Upper lobe of left lung (tissue), 6 donors: Measurements from ENCODE around the gene SEMA7A. TPM values are rescaled to one million over a fixed set of nuclear protein-coding genes. Genes with fewer than 3 reads are reported as not detected.

Experiments
- ATAC-seq, 2 donors: fragments of 200-7000 bp; cut with Tn5 transposase; one replicate each; pipeline ENCODE4 v1.9.1; 2022; ENCODE audit warnings: mild to moderate bottlenecking in 2 of 2, moderate library complexity in 2 of 2; ENCODE audit not compliant: low FRiP score in 2 of 2
- DNase-seq, 2 donors: peaks; one replicate each; pipeline ENCODE4 v3.0.0-alpha.2; 2019 to 2020
- H3K27ac ChIP-seq, 4 donors: fragments of 200-600 bp; sonication (generic); one replicate each; pipeline ENCODE4 v1.5.1; 2016 to 2019
- H3K27me3 ChIP-seq, 4 donors: fragments of 200-600 bp; sonication (generic); one replicate each; pipeline ENCODE4 v1.5.1; 2017 to 2019
- H3K36me3 ChIP-seq, 4 donors: fragments of 200-600 bp; sonication (generic); one replicate each; pipeline ENCODE4 v1.5.1; 2016 to 2019
- H3K4me1 ChIP-seq, 4 donors: fragments of 200-600 bp; sonication (generic); one replicate each; pipeline ENCODE4 v1.5.1; 2018 to 2019
- H3K4me3 ChIP-seq, 4 donors: fragments of 200-600 bp; sonication (generic); one replicate each; pipeline ENCODE4 v1.5.1; 2017 to 2019; ENCODE audit warnings: mild to moderate bottlenecking in 2 of 4, moderate library complexity in 1 of 4
- H3K9me3 ChIP-seq, 4 donors: fragments of 200-600 bp; sonication (generic); one replicate each; pipeline ENCODE4 v1.5.1; 2018 to 2019
- EP300 ChIP-seq, 4 donors: sonication (generic); formaldehyde crosslinking; IDR thresholded peaks; one replicate each; pipeline ENCODE4 v1.5.1; 2017; ENCODE audit warnings: antibody characterized with exemption in 4 of 4, control low read depth in 2 of 4
- POLR2A ChIP-seq, 4 donors: fragments of 450-650 bp; IDR thresholded peaks; one replicate each; pipeline ENCODE4 v1.5.1; 2016 to 2017; ENCODE audit warnings: antibody characterized with exemption in 4 of 4, mild to moderate bottlenecking in 2 of 4
- POLR2AphosphoS5 ChIP-seq, 2 donors: sonication (generic); formaldehyde crosslinking; IDR thresholded peaks; one replicate each; pipeline ENCODE4 v1.5.1; 2017; ENCODE audit warnings: antibody characterized with exemption in 2 of 2
- WGBS, 2 donors: methylation state at CpG; one replicate each; pipeline ENCODE4 v1.1.5; 2017 to 2018; 5-methylcytosine and 5-hydroxymethylcytosine counted together
- total RNA-seq, 6 donors: library from RNA; depleted of rRNA in 4 of 6; stranded (reverse); fragments of >200 nt in 4 of 6; gene quantifications; one replicate each; pipeline versions ENCODE4 v1.1.0 to v1.2.1, GENCODE V29; 2016 to 2021
- TF ChIP-seq, protein P1 (sequence below), 6 experiments: fragments of 450-650 bp in 4 of 6; fragments of 200-600 bp in 2 of 6; sonication (generic) in 2 of 6; IDR thresholded peaks; one replicate each; pipeline ENCODE4 v1.5.1; 2016 to 2019; ENCODE audit warnings: antibody characterized with exemption in 6 of 6
- donor health status: DM: no; HTN: no; CAD: no; lungs with moderate emphysema.
- donor health status: DM: no; HTN: yes; CAD: no; lungs with severe emphysema.

The SEMA7A gene
- total RNA-seq, 6 donors from 2014 or later, result 1.0 to 9.1 (median 5.3) TPM

DNA sequence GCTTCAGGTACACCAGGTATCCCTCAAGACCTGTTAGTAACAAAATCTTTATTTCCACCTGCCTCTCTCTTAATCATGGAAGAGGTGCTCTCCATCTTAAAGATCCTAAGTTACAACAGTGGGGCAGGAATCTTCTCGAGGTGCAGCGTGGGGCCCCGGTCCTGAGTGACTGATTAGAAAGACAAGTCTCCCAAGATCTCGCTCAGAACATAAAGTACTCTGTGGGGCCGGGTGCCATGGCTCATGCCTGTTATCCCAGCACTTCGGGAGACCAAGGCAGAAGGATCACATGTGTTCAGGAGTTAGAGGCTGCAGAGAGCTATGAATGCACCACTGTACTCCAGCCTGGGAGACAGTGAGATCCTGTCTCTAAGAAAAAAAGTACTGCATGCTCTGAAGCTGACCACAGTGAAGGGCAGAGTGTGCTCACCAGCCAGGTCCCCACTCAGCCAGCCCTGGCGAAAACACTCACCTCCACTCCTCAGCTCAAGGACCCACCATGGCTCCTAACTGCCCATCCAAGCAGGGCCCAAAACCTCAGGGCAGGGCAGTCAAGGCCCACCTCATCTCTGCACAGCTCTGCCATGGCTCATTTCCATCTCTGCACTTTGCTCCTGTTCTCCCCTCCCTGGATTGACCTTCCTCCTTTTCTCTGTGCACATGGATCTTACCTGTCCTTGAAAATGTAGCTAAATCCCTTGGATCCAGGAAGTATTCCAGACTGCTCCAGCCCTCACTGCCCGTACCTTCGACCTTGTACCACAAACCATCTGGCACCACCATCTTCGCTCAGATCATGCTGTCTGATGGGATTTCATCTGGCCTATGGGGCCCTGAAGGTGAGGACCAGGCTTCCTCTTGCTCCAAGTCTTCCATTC lies 7.1 kb downstream of the SEMA7A start:
- DNase-seq (no peak), ATAC-seq (no peak)
- H3K4me1 ChIP-seq, result peaks cover 0 to 9% (median 5%) of the 10 kb centered on the region in 4 donors
- peaks cover 0 to 3% (median 0%) of the 10 kb centered on the region in 4 donors for H3K27me3 ChIP-seq
- no peaks in the 10 kb centered on the region for H3K36me3 ChIP-seq
- H3K27ac ChIP-seq, result no peak overlapping the region
- WGBS, 2 donors, result 90 to 96% methylated on average over 9 to 10 of the region's 10 CpGs
- no peak overlapping the region for H3K4me3 ChIP-seq
- H3K9me3 ChIP-seq, result no peaks in the 10 kb centered on the region
- TF ChIP-seq POLR2AphosphoS5 (IDR thresholded peaks at IDR 0.05) (no peak), POLR2A (IDR thresholded peaks at IDR 0.05) (no peak), EP300 (IDR thresholded peaks at IDR 0.05) (no peak)
- TF ChIP-seq, protein P1, sequence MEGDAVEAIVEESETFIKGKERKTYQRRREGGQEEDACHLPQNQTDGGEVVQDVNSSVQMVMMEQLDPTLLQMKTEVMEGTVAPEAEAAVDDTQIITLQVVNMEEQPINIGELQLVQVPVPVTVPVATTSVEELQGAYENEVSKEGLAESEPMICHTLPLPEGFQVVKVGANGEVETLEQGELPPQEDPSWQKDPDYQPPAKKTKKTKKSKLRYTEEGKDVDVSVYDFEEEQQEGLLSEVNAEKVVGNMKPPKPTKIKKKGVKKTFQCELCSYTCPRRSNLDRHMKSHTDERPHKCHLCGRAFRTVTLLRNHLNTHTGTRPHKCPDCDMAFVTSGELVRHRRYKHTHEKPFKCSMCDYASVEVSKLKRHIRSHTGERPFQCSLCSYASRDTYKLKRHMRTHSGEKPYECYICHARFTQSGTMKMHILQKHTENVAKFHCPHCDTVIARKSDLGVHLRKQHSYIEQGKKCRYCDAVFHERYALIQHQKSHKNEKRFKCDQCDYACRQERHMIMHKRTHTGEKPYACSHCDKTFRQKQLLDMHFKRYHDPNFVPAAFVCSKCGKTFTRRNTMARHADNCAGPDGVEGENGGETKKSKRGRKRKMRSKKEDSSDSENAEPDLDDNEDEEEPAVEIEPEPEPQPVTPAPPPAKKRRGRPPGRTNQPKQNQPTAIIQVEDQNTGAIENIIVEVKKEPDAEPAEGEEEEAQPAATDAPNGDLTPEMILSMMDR (IDR thresholded peaks at IDR 0.05), result no peak

DNA sequence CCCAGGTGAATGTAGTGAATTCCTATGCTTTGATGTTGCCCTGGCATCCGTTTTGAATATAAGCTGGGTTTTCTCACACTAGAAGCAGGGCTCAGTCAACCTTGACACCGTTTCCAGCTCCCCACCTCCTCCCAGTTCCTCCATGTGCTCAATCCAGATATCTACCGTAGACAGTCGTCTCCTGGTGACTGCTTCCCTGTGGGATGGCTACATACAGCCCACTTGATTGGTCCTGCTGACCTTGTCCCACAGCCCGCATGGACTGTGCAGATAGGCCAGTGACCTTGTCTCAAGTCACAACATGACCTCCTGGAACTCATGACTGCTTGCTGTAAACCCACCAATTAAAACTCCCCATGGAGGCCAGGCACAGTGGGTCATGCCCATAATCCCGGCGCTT lies 8.1 kb downstream of the SEMA7A start:
- H3K4me1 ChIP-seq, result peaks cover 2 to 9% (median 5%) of the 10 kb centered on the region in 4 donors
- 91% methylated on average over 6 to 7 of the region's 7 CpGs for WGBS, 2 donors
- TF ChIP-seq POLR2AphosphoS5 (IDR thresholded peaks at IDR 0.05) (no peak), POLR2A (IDR thresholded peaks at IDR 0.05) (no peak), EP300 (IDR thresholded peaks at IDR 0.05) (no peak)
- TF ChIP-seq, protein P1 (IDR thresholded peaks at IDR 0.05), result no peak

DNA sequence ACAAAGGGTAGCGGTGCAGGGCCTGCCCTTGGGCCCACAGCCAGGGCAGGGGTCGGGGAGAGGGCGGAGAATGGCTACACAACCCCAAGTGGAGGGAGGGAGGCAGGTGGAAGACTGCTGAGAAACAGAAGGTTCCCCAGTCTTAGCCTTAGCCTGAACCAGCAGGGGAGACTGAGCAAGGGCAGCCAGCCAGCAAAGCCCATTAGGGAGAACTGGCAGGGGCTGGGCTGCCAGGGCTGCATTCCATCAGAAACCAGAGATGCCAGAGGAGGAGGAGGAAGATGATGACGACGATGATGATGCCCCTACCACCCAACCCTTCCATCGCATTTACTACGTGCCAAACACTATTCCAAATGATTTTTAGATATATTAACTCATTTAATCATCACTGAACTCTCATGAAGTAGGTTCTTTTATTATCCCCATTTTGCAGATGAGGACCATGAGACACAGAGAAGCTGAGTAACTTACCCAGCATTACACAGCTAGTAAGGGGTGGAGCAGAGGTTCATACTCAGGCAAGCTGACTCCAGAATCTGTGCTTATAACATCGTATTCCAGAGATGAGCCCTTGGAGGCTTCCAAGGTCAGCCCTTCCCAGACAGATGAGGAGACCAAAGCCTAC lies 8.7 kb downstream of the SEMA7A start:
- TF ChIP-seq POLR2A (IDR thresholded peaks at IDR 0.05) (no peak), POLR2AphosphoS5 (IDR thresholded peaks at IDR 0.05) (no peak), EP300 (IDR thresholded peaks at IDR 0.05) (no peak)
- TF ChIP-seq, protein P1 (IDR thresholded peaks at IDR 0.05), result no peak
- Histone ChIP-seq H3K4me1 (peaks cover 4 to 9% (median 7%) of the 10 kb centered on the region in 4 donors), H3K9me3 (no peaks in the 10 kb centered on the region), H3K27ac (no peak overlapping the region), H3K27me3 (no peaks in the 10 kb centered on the region), H3K4me3 (no peak overlapping the region), H3K36me3 (no peaks in the 10 kb centered on the region)
- no peak for DNase-seq
- WGBS, 2 donors, result 90 to 96% methylated on average over 7 to 8 of the region's 8 CpGs
- no peak for ATAC-seq

More for the DNA sequence above, 8.1 kb downstream of the SEMA7A start:
- no peak for DNase-seq
- H3K9me3 ChIP-seq, result no peaks in the 10 kb centered on the region
- H3K27ac ChIP-seq, result no peak overlapping the region
- ATAC-seq, result no peak
- H3K36me3 ChIP-seq, result no peaks in the 10 kb centered on the region
- H3K4me3 ChIP-seq, result no peak overlapping the region
- H3K27me3 ChIP-seq, result no peaks in the 10 kb centered on the region

DNA sequence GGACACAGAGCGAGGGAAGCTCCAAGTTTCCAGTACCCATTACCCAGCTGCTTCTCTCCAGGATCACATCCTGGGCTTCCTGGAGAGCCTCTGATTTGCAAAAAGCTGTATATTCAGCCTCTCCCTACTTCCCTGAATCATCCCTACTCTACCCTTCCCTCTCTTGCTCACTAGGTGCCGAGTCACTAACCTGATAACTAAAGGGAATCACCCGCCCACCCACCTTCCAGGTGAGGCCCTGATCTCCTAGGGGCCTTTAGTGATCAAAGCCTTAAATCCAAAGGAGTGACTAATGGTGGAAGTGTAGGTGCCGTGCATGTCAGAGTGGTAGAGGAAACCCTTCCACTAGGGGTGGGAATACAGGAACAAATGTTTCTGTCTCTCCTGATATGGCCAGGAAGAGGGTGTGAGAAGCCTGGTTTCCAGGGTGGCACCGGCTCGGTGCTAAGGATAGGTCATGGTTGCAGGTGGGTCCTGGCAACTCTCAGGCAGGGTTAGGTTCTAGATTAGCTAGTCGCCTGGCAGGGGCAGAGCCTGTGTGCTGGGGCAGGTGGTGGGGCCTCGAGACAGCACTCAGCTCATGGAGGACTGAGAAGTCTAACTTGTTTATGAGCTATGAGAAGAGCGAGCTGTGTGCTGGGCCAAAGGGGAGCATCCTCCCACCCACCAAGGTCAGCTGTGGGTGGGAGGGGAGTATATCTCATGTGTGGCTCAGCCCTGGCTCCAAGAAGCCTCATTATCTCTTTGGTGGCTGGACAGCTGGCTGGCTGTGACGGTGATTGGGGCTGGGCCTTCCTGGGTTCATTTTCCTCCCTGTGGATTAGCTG lies 10.1 kb downstream of the SEMA7A start:
- TF ChIP-seq POLR2A (IDR thresholded peaks at IDR 0.05), result no peak
- TF ChIP-seq, protein P1 (IDR thresholded peaks at IDR 0.05), result no peak
- TF ChIP-seq EP300 (IDR thresholded peaks at IDR 0.05), result no peak
- no peak for TF ChIP-seq POLR2AphosphoS5 (IDR thresholded peaks at IDR 0.05)
- H3K9me3 ChIP-seq, result no peaks in the 10 kb centered on the region
- no peaks in the 10 kb centered on the region for H3K36me3 ChIP-seq
- no peaks in the 10 kb centered on the region for H3K27me3 ChIP-seq
- H3K4me1 ChIP-seq, result peaks cover 3 to 9% (median 7%) of the 10 kb centered on the region in 4 donors
- ATAC-seq, result no peak
- H3K27ac ChIP-seq, result no peak overlapping the region
- WGBS, 2 donors, result 83% methylated on average over 9 to 10 of the region's 10 CpGs
- no peak overlapping the region for H3K4me3 ChIP-seq
- DNase-seq, result no peak
